GM19467 (cell line): ENCODE measurements around the gene OLIG1.
A peak's percentile ranks its signal among the peaks of the same experiment; 100 is the strongest.

Source experiments
- ATAC-seq: cut with Tn5 transposase; IDR thresholded peaks from one replicate; pipeline ENCODE4 v1.9.1; 2021; ENCODE audit warnings: mild to moderate bottlenecking, moderate library complexity; ENCODE audit not compliant: unreplicated experiment

The OLIG1 gene

GRCh38 chr21:33059380-33059841, 10.5 kb upstream of the OLIG1 start:
- ATAC-seq = no peak

- ATAC-seq = no peak
Observed at GRCh38 chr21:33061233-33061632, 8.7 kb upstream of the OLIG1 start.

- ATAC-seq = no peak
Observed at GRCh38 chr21:33063375-33063883, 6.5 kb upstream of the OLIG1 start.

GRCh38 chr21:33063907-33064622, 5.9 kb upstream of the OLIG1 start:
- ATAC-seq = no peak

- no peak for ATAC-seq
Observed at GRCh38 chr21:33064623-33065390, 5.1 kb upstream of the OLIG1 start.

- ATAC-seq = no peak
Observed at GRCh38 chr21:33067043-33067442, 2.9 kb upstream of the OLIG1 start.

GRCh38 chr21:33067457-33067856, 2.5 kb upstream of the OLIG1 start:
- ATAC-seq = no peak

- no peak for ATAC-seq
Observed at GRCh38 chr21:33069243-33069642, 698 bp upstream of the OLIG1 start.

- no peak for ATAC-seq
Observed at GRCh38 chr21:33069645-33069993, 322 bp upstream of the OLIG1 start.

- ATAC-seq = no peak
Observed at GRCh38 chr21:33070744-33070997, 730 bp downstream of the OLIG1 start.

GRCh38 chr21:33070998-33071769, 1.2 kb downstream of the OLIG1 start:
- no peak for ATAC-seq

GRCh38 chr21:33071770-33072306, 1.9 kb downstream of the OLIG1 start:
- no peak for ATAC-seq

GRCh38 chr21:33073636-33074035, 3.7 kb downstream of the OLIG1 start:
- no peak for ATAC-seq

GRCh38 chr21:33075128-33075527, 5.2 kb downstream of the OLIG1 start:
- ATAC-seq = no peak

- ATAC-seq = no peak
Observed at GRCh38 chr21:33075596-33076195, 5.8 kb downstream of the OLIG1 start.

- ATAC-seq = no peak
Observed at GRCh38 chr21:33076600-33077329, 6.8 kb downstream of the OLIG1 start.

- peak; percentile 95 for ATAC-seq
Observed at GRCh38 chr21:33078907-33079582, 9.1 kb downstream of the OLIG1 start.

GRCh38 chr21:33080376-33080775, 10.4 kb downstream of the OLIG1 start:
- no peak for ATAC-seq

- ATAC-seq = no peak
Observed at GRCh38 chr21:33080776-33081175, 10.8 kb downstream of the OLIG1 start.

- ATAC-seq = no peak
Observed at GRCh38 chr21:33088384-33088783, 18.4 kb downstream of the OLIG1 start.
